NCI-H1417 treated with DMSO at 0.1 percent for 48 hours (cell line): ENCODE measurements around the gene RABAC1.
"Not testable (repeated sequence)": the region's sequence is repeated elsewhere in the genome, so short reads cannot be mapped to it uniquely, and the experiment has no call there.

Source experiments
- DNase-seq: peaks from one replicate; lab custom pipeline; 2025; lab: John Stamatoyannopoulos, UW

The RABAC1 gene

GRCh38 chr19:41915021-41915775 lies 43.9 kb downstream of the RABAC1 start:
- no peak for DNase-seq

- not testable (repeated sequence) for DNase-seq
These were observed 44.7 kb downstream of the RABAC1 start for GRCh38 chr19:41914424-41914834.

GRCh38 chr19:41913538-41914423 lies 45.3 kb downstream of the RABAC1 start:
- no peak for DNase-seq

GRCh38 chr19:41912899-41913537 lies 46.1 kb downstream of the RABAC1 start:
- no peak for DNase-seq

GRCh38 chr19:41911889-41912731 lies 47.0 kb downstream of the RABAC1 start:
- no peak for DNase-seq

- DNase-seq, result no peak
These were observed 47.9 kb downstream of the RABAC1 start for GRCh38 chr19:41910992-41911888.

GRCh38 chr19:41910240-41910991 lies 48.7 kb downstream of the RABAC1 start:
- DNase-seq, result no peak

- DNase-seq, result no peak
These were observed 49.4 kb downstream of the RABAC1 start for GRCh38 chr19:41909706-41910105.

- no peak for DNase-seq
These were observed 50.2 kb downstream of the RABAC1 start for GRCh38 chr19:41908724-41909464.

GRCh38 chr19:41907994-41908615 lies 51.0 kb downstream of the RABAC1 start:
- DNase-seq, result no peak

GRCh38 chr19:41906916-41907680 lies 52.0 kb downstream of the RABAC1 start:
- no peak for DNase-seq
